ENCODE data around the gene SLC35C1. TPM values are rescaled to one million over a fixed set of nuclear protein-coding genes. Genes with fewer than 3 reads are reported as not detected.

Gene SLC35C1
- total RNA-seq, 1 experiment from 2014 or later = 4.8 TPM

- no peak for DNase-seq
- Histone ChIP-seq H3K4me1 (ENCODE audit: low read length) (no peaks in the 10 kb centered on the region), H3K4me2 (ENCODE audit: low read depth, low read length, poor library complexity, severe bottlenecking) (no peak overlapping the region), H3K9ac (ENCODE audit: low read length) (no peak overlapping the region), H3K79me2 (ENCODE audit: low read length) (no peaks in the 10 kb centered on the region), H3K9me3 (ENCODE audit: low read length) (no peaks in the 10 kb centered on the region), H3K36me3 (ENCODE audit: insufficient read depth, low read length) (no peaks in the 10 kb centered on the region), H3K27me3 (ENCODE audit: low read length) (no peaks in the 10 kb centered on the region), H2AFZ (ENCODE audit: low read length) (no peak overlapping the region), H3K27ac (ENCODE audit: low read length) (no peak overlapping the region), H3K4me3 (ENCODE audit: low read length) (no peak overlapping the region), H3K9me2 (replicated peaks; ENCODE audit: insufficient read depth, low read length) (no peaks in the 10 kb centered on the region), H4K20me1 (ENCODE audit: insufficient read depth, low read depth, low read length) (no peaks in the 10 kb centered on the region)
These were observed 9.6 kb upstream of the SLC35C1 start for GRCh38 chr11:45795379-45795778.

- no peaks in the 10 kb centered on the region for H4K20me1 ChIP-seq (ENCODE audit: insufficient read depth, low read depth, low read length)
- no peaks in the 10 kb centered on the region for H3K79me2 ChIP-seq (ENCODE audit: low read length)
- H3K4me1 ChIP-seq (ENCODE audit: low read length) = no peaks in the 10 kb centered on the region
- H3K4me2 ChIP-seq (ENCODE audit: low read depth, low read length, poor library complexity, severe bottlenecking) = no peak overlapping the region
- no peak for DNase-seq
- H3K27me3 ChIP-seq (ENCODE audit: low read length) = no peaks in the 10 kb centered on the region
- H3K9me3 ChIP-seq (ENCODE audit: low read length) = no peaks in the 10 kb centered on the region
- H3K4me3 ChIP-seq (ENCODE audit: low read length) = no peak overlapping the region
- H2AFZ ChIP-seq (ENCODE audit: low read length) = no peak overlapping the region
- no peak overlapping the region for H3K27ac ChIP-seq (ENCODE audit: low read length)
- H3K36me3 ChIP-seq (ENCODE audit: insufficient read depth, low read length) = no peaks in the 10 kb centered on the region
- no peaks in the 10 kb centered on the region for H3K9me2 ChIP-seq (replicated peaks; ENCODE audit: insufficient read depth, low read length)
- H3K9ac ChIP-seq (ENCODE audit: low read length) = no peak overlapping the region
These were observed 8.5 kb upstream of the SLC35C1 start for GRCh38 chr11:45796461-45796861.

GRCh38 chr11:45798793-45799441, 6.0 kb upstream of the SLC35C1 start:
- H3K9me3 ChIP-seq (ENCODE audit: low read length) = no peaks in the 10 kb centered on the region
- no peaks in the 10 kb centered on the region for H3K79me2 ChIP-seq (ENCODE audit: low read length)
- no peaks in the 10 kb centered on the region for H4K20me1 ChIP-seq (ENCODE audit: insufficient read depth, low read depth, low read length)
- H3K4me2 ChIP-seq (ENCODE audit: low read depth, low read length, poor library complexity, severe bottlenecking) = no peak overlapping the region
- H2AFZ ChIP-seq (ENCODE audit: low read length) = no peak overlapping the region
- H3K9ac ChIP-seq (ENCODE audit: low read length) = no peak overlapping the region
- no peaks in the 10 kb centered on the region for H3K36me3 ChIP-seq (ENCODE audit: insufficient read depth, low read length)
- H3K27ac ChIP-seq (ENCODE audit: low read length) = no peak overlapping the region
- DNase-seq = no peak
- no peaks in the 10 kb centered on the region for H3K27me3 ChIP-seq (ENCODE audit: low read length)
- no peak overlapping the region for H3K4me3 ChIP-seq (ENCODE audit: low read length)
- H3K4me1 ChIP-seq (ENCODE audit: low read length) = no peaks in the 10 kb centered on the region
- no peaks in the 10 kb centered on the region for H3K9me2 ChIP-seq (replicated peaks; ENCODE audit: insufficient read depth, low read length)

- no peak overlapping the region for H2AFZ ChIP-seq (ENCODE audit: low read length)
- no peaks in the 10 kb centered on the region for H3K36me3 ChIP-seq (ENCODE audit: insufficient read depth, low read length)
- H3K9me3 ChIP-seq (ENCODE audit: low read length) = no peaks in the 10 kb centered on the region
- H3K9ac ChIP-seq (ENCODE audit: low read length) = no peak overlapping the region
- peaks cover 5% of the 10 kb centered on the region for H3K4me1 ChIP-seq (ENCODE audit: low read length)
- H3K4me3 ChIP-seq (ENCODE audit: low read length) = no peak overlapping the region
- H3K9me2 ChIP-seq (replicated peaks; ENCODE audit: insufficient read depth, low read length) = no peaks in the 10 kb centered on the region
- DNase-seq = no peak
- no peak overlapping the region for H3K27ac ChIP-seq (ENCODE audit: low read length)
- H3K79me2 ChIP-seq (ENCODE audit: low read length) = no peaks in the 10 kb centered on the region
- H3K27me3 ChIP-seq (ENCODE audit: low read length) = no peaks in the 10 kb centered on the region
- H3K4me2 ChIP-seq (ENCODE audit: low read depth, low read length, poor library complexity, severe bottlenecking) = no peak overlapping the region
- H4K20me1 ChIP-seq (ENCODE audit: insufficient read depth, low read depth, low read length) = no peaks in the 10 kb centered on the region
These were observed 5.4 kb upstream of the SLC35C1 start for GRCh38 chr11:45799562-45799961.

- no peak overlapping the region for H2AFZ ChIP-seq (ENCODE audit: low read length)
- H3K36me3 ChIP-seq (ENCODE audit: insufficient read depth, low read length) = no peaks in the 10 kb centered on the region
- no peak overlapping the region for H3K9ac ChIP-seq (ENCODE audit: low read length)
- H3K4me1 ChIP-seq (ENCODE audit: low read length) = peaks cover 7% of the 10 kb centered on the region
- H3K9me2 ChIP-seq (replicated peaks; ENCODE audit: insufficient read depth, low read length) = no peaks in the 10 kb centered on the region
- DNase-seq = no peak
- H3K79me2 ChIP-seq (ENCODE audit: low read length) = no peaks in the 10 kb centered on the region; the same call in 1 of the 2 replicates
- H4K20me1 ChIP-seq (ENCODE audit: insufficient read depth, low read depth, low read length) = no peaks in the 10 kb centered on the region
- H3K27me3 ChIP-seq (ENCODE audit: low read length) = no peaks in the 10 kb centered on the region
- no peak overlapping the region for H3K4me3 ChIP-seq (ENCODE audit: low read length)
- no peaks in the 10 kb centered on the region for H3K9me3 ChIP-seq (ENCODE audit: low read length)
- no peak overlapping the region for H3K27ac ChIP-seq (ENCODE audit: low read length)
- no peak overlapping the region for H3K4me2 ChIP-seq (ENCODE audit: low read depth, low read length, poor library complexity, severe bottlenecking)
These were observed 4.7 kb upstream of the SLC35C1 start for GRCh38 chr11:45800261-45800660.

- no peaks in the 10 kb centered on the region for H3K9me2 ChIP-seq (replicated peaks; ENCODE audit: insufficient read depth, low read length)
- H3K79me2 ChIP-seq (ENCODE audit: low read length) = peaks cover 15% of the 10 kb centered on the region
- H3K27ac ChIP-seq (ENCODE audit: low read length) = no peak overlapping the region
- no peak overlapping the region for H3K4me2 ChIP-seq (ENCODE audit: low read depth, low read length, poor library complexity, severe bottlenecking)
- no peaks in the 10 kb centered on the region for H3K36me3 ChIP-seq (ENCODE audit: insufficient read depth, low read length)
- H4K20me1 ChIP-seq (ENCODE audit: insufficient read depth, low read depth, low read length) = no peaks in the 10 kb centered on the region
- no peak overlapping the region for H3K4me3 ChIP-seq (ENCODE audit: low read length)
- no peaks in the 10 kb centered on the region for H3K9me3 ChIP-seq (ENCODE audit: low read length)
- no peaks in the 10 kb centered on the region for H3K27me3 ChIP-seq (ENCODE audit: low read length)
- H3K4me1 ChIP-seq (ENCODE audit: low read length) = peaks cover 20% of the 10 kb centered on the region
- no peak overlapping the region for H2AFZ ChIP-seq (ENCODE audit: low read length)
- H3K9ac ChIP-seq (ENCODE audit: low read length) = no peak overlapping the region
- no peak for DNase-seq
These were observed 3.1 kb upstream of the SLC35C1 start for GRCh38 chr11:45801723-45802315.

GRCh38 chr11:45802531-45803317, 2.2 kb upstream of the SLC35C1 start:
- Histone ChIP-seq H3K4me2 (ENCODE audit: low read depth, low read length, poor library complexity, severe bottlenecking) (no peak overlapping the region), H3K27ac (ENCODE audit: low read length) (no peak overlapping the region), H3K9me2 (replicated peaks; ENCODE audit: insufficient read depth, low read length) (no peaks in the 10 kb centered on the region), H3K36me3 (ENCODE audit: insufficient read depth, low read length) (no peaks in the 10 kb centered on the region), H3K9me3 (ENCODE audit: low read length) (no peaks in the 10 kb centered on the region), H3K4me1 (ENCODE audit: low read length) (peaks cover 29% of the 10 kb centered on the region), H3K9ac (ENCODE audit: low read length) (no peak overlapping the region), H3K27me3 (ENCODE audit: low read length) (no peaks in the 10 kb centered on the region), H3K4me3 (ENCODE audit: low read length) (no peak overlapping the region), H3K79me2 (ENCODE audit: low read length) (peaks cover 24% of the 10 kb centered on the region), H4K20me1 (ENCODE audit: insufficient read depth, low read depth, low read length) (no peaks in the 10 kb centered on the region), H2AFZ (ENCODE audit: low read length) (no peak overlapping the region)
- no peak for DNase-seq

- Histone ChIP-seq H3K4me2 (ENCODE audit: low read depth, low read length, poor library complexity, severe bottlenecking) (peak overlapping the region; percentile 95), H3K9ac (ENCODE audit: low read length) (peak overlapping the region; percentile 86), H3K9me3 (ENCODE audit: low read length) (no peaks in the 10 kb centered on the region), H3K79me2 (ENCODE audit: low read length) (peaks cover 26% of the 10 kb centered on the region), H4K20me1 (ENCODE audit: insufficient read depth, low read depth, low read length) (no peaks in the 10 kb centered on the region), H3K27me3 (ENCODE audit: low read length) (no peaks in the 10 kb centered on the region), H3K4me1 (ENCODE audit: low read length) (peaks cover 31% of the 10 kb centered on the region), H2AFZ (ENCODE audit: low read length) (peak overlapping the region; percentile 99), H3K4me3 (ENCODE audit: low read length) (peak overlapping the region; percentile 87), H3K9me2 (replicated peaks; ENCODE audit: insufficient read depth, low read length) (no peaks in the 10 kb centered on the region), H3K36me3 (ENCODE audit: insufficient read depth, low read length) (no peaks in the 10 kb centered on the region), H3K27ac (ENCODE audit: low read length) (no peak overlapping the region)
- DNase-seq = peak; percentile 56
These were observed 783 bp upstream of the SLC35C1 start for GRCh38 chr11:45803971-45804760.
